ENCODE measurements around the gene FARP1.

The FARP1 gene

GRCh38 chr13:98279473-98280175 lies 136.7 kb downstream of the FARP1 start:
- no peaks in the 10 kb centered on the region for H3K27me3 ChIP-seq (replicated peaks; ENCODE audit: control insufficient read depth, insufficient read depth, low read length)
- no peaks in the 10 kb centered on the region for H3K36me3 ChIP-seq (ENCODE audit: control insufficient read depth, insufficient read depth, low read length)
- no peak for TF ChIP-seq CTCF (IDR thresholded peaks at IDR 0.05; ENCODE audit: insufficient read depth, low read length, poor library complexity, severe bottlenecking)
- H3K4me3 ChIP-seq (replicated peaks; ENCODE audit: low read depth, low read length): peak overlapping the region; percentile 19; the same call in 1 of the 2 replicates
- peak; percentile 18 for DNase-seq (ENCODE audit: extremely low read depth, insufficient read length)

GRCh38 chr13:98280176-98280510 lies 137.2 kb downstream of the FARP1 start:
- no peak overlapping the region for H3K4me3 ChIP-seq (replicated peaks; ENCODE audit: low read depth, low read length)
- no peak for TF ChIP-seq CTCF (IDR thresholded peaks at IDR 0.05; ENCODE audit: insufficient read depth, low read length, poor library complexity, severe bottlenecking)
- H3K27me3 ChIP-seq (replicated peaks; ENCODE audit: control insufficient read depth, insufficient read depth, low read length): no peaks in the 10 kb centered on the region
- H3K36me3 ChIP-seq (ENCODE audit: control insufficient read depth, insufficient read depth, low read length): no peaks in the 10 kb centered on the region
- DNase-seq (ENCODE audit: extremely low read depth, insufficient read length): no peak

GRCh38 chr13:98284679-98285078 lies 141.8 kb downstream of the FARP1 start:
- DNase-seq (ENCODE audit: extremely low read depth, insufficient read length): no peak
- Histone ChIP-seq H3K36me3 (ENCODE audit: control insufficient read depth, insufficient read depth, low read length) (no peaks in the 10 kb centered on the region), H3K4me3 (replicated peaks; ENCODE audit: low read depth, low read length) (no peak overlapping the region), H3K27me3 (replicated peaks; ENCODE audit: control insufficient read depth, insufficient read depth, low read length) (no peaks in the 10 kb centered on the region)
- no peak for TF ChIP-seq CTCF (IDR thresholded peaks at IDR 0.05; ENCODE audit: insufficient read depth, low read length, poor library complexity, severe bottlenecking)

GRCh38 chr13:98285317-98285716 lies 142.4 kb downstream of the FARP1 start:
- TF ChIP-seq CTCF (IDR thresholded peaks at IDR 0.05; ENCODE audit: insufficient read depth, low read length, poor library complexity, severe bottlenecking): no peak
- no peaks in the 10 kb centered on the region for H3K36me3 ChIP-seq (ENCODE audit: control insufficient read depth, insufficient read depth, low read length)
- no peak for DNase-seq (ENCODE audit: extremely low read depth, insufficient read length)
- H3K27me3 ChIP-seq (replicated peaks; ENCODE audit: control insufficient read depth, insufficient read depth, low read length): no peaks in the 10 kb centered on the region
- H3K4me3 ChIP-seq (replicated peaks; ENCODE audit: low read depth, low read length): no peak overlapping the region

GRCh38 chr13:98285852-98286594 lies 143.1 kb downstream of the FARP1 start:
- H3K36me3 ChIP-seq (ENCODE audit: control insufficient read depth, insufficient read depth, low read length): no peaks in the 10 kb centered on the region
- no peak for DNase-seq (ENCODE audit: extremely low read depth, insufficient read length)
- H3K27me3 ChIP-seq (replicated peaks; ENCODE audit: control insufficient read depth, insufficient read depth, low read length): no peaks in the 10 kb centered on the region
- no peak for TF ChIP-seq CTCF (IDR thresholded peaks at IDR 0.05; ENCODE audit: insufficient read depth, low read length, poor library complexity, severe bottlenecking)
- H3K4me3 ChIP-seq (replicated peaks; ENCODE audit: low read depth, low read length): no peak overlapping the region

Measured in GM06990 (cell line).